Fibroblast of pulmonary artery (primary cell): ENCODE results near the gene UNK.

ENCODE experiments used
- DNase-seq: peaks from one replicate; pipeline ENCODE4 v3.0.0-alpha.2; 2010; ENCODE audit warnings: low read depth
- H3K4me3 ChIP-seq: replicated peaks from 2 replicates; pipeline ENCODE4 v1.5.1; 2011; ENCODE audit warnings: low read depth, mild to moderate bottlenecking, control low read depth, low read length, moderate library complexity
- TF ChIP-seq, protein P1 (sequence below): IDR thresholded peaks from 2 replicates; pipeline ENCODE4 v1.5.1; 2011; ENCODE audit warnings: mild to moderate bottlenecking, control low read depth, low read length, inconsistent platforms; ENCODE audit errors: missing control alignments

UNK gene

DNA sequence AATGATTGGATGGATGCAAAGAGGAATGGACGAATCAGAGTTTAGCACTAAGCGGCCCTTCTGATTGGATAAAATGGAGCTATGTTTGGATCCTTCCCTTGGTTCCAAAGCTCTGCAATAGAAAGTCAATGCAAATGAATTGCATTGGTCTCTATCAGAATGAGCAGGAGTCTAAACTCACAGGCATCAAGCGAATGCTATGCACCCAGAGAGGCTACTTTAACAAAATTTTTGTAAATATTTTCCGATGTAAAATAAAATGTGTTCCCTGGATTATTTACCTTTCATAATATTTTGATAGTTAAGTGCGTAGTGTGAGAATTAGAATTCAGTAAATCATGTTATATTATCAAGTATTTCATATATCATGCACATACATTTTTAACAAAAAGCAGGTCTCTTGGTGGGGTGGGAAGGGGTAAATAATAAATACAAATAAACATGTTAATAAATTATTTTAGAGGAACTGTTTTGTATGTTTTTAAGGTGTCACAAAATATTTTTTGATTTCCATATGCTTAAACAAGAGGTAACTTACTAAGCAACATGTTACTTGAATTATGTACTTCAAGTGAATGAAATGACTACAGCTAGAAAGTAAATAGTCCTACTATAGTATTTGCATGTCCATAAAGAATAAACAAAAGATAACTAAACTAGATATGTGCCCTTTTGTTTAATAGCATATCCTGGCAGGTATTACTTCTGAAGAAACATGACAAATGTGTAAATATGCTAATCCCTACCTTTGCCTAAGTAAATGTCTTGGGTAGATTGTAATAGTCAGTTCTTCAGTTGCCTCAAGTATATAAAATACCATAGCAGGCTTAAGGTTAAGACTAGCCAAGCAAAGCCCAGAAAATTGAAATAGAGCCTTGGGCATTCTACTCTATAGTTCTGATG, 4.4 kb upstream of the UNK start:
- TF ChIP-seq, protein P1, sequence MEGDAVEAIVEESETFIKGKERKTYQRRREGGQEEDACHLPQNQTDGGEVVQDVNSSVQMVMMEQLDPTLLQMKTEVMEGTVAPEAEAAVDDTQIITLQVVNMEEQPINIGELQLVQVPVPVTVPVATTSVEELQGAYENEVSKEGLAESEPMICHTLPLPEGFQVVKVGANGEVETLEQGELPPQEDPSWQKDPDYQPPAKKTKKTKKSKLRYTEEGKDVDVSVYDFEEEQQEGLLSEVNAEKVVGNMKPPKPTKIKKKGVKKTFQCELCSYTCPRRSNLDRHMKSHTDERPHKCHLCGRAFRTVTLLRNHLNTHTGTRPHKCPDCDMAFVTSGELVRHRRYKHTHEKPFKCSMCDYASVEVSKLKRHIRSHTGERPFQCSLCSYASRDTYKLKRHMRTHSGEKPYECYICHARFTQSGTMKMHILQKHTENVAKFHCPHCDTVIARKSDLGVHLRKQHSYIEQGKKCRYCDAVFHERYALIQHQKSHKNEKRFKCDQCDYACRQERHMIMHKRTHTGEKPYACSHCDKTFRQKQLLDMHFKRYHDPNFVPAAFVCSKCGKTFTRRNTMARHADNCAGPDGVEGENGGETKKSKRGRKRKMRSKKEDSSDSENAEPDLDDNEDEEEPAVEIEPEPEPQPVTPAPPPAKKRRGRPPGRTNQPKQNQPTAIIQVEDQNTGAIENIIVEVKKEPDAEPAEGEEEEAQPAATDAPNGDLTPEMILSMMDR: no peak
- no peak for DNase-seq
- H3K4me3 ChIP-seq: peak overlapping the region; percentile 23

DNA sequence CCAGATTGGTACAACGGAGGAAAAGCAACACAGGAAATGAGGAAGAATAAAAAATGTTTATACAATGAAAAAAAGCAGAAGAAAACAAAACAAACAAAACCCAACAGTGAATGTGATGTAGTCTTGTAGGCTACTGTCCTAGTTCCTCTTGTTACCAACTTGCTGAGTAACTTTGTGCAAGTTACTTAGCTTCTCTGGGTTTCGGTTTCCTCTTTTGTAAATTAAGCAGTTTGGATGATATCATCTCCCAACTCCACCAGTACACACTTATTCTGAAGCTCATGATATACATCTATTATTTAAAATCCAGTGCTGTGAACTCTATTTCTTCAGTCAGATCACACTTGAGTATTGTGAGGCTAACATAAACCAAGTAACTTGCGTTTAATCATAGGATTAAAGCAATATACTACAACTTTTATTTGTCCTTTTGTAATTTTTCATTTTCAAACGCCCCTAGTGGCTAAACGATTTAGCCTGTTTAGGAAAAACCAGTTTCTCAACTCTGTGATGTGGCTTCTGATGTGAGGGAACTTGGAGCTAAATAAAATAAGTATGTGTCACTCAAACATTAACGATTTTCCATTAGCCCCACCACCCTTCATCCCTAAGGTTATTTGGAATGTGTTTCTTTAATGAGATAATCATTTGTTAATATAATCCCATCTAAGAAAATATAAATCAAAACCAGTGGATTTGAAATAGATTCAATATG, 1.4 kb upstream of the UNK start:
- H3K4me3 ChIP-seq: no peak overlapping the region
- peak; percentile 76 for DNase-seq
- TF ChIP-seq, protein P1: peak; percentile 76

DNA sequence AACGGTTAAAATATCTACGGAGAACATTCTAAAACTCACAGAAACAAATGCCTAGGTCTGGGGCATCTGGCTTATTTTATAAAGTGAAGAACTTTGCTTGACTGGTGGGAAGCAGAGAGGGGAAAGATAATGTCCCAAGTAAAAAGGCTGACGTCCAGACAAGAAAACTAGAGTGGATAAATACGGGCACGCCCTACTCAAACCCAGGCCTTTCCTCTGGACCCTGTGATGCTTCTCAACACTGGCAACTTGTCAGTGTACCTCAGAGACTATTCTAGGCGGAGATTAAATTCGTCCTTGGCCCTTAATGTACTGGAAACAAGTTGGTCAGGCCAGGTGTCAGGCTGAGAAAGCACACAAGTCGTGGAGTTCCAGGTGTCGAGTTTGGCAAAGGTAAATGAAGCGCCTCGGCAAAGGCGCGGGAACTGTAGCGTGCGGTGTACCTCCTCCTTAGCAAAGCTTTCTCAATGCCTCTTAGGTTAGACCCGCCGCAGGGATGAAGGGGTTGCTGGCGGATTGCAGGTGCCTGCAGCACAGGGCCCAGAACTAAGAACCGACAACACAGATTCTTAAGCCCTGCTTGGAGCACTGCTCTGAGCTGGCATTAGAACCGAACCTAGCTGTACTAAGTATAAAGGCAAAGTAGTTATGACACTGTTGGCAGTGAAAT, 668 bp upstream of the UNK start:
- TF ChIP-seq, protein P1: no peak
- no peak for DNase-seq
- H3K4me3 ChIP-seq: peak overlapping the region; percentile 72

- TF ChIP-seq, protein P1: no peak
- peak overlapping the region; percentile 72 for H3K4me3 ChIP-seq
- peak; percentile 95 for DNase-seq
Measured at GRCh38 chr17:75785016-75785890, 647 bp downstream of the UNK start.

- no peak overlapping the region for H3K4me3 ChIP-seq
- no peak for DNase-seq
- TF ChIP-seq, protein P1: no peak
Measured at GRCh38 chr17:75791254-75791653, 6.6 kb downstream of the UNK start.

GRCh38 chr17:75793460-75793859, 8.9 kb downstream of the UNK start:
- no peak overlapping the region for H3K4me3 ChIP-seq
- TF ChIP-seq, protein P1: no peak
- DNase-seq: no peak
